ENCODE measurements around the gene KIN.

KIN gene

DNA sequence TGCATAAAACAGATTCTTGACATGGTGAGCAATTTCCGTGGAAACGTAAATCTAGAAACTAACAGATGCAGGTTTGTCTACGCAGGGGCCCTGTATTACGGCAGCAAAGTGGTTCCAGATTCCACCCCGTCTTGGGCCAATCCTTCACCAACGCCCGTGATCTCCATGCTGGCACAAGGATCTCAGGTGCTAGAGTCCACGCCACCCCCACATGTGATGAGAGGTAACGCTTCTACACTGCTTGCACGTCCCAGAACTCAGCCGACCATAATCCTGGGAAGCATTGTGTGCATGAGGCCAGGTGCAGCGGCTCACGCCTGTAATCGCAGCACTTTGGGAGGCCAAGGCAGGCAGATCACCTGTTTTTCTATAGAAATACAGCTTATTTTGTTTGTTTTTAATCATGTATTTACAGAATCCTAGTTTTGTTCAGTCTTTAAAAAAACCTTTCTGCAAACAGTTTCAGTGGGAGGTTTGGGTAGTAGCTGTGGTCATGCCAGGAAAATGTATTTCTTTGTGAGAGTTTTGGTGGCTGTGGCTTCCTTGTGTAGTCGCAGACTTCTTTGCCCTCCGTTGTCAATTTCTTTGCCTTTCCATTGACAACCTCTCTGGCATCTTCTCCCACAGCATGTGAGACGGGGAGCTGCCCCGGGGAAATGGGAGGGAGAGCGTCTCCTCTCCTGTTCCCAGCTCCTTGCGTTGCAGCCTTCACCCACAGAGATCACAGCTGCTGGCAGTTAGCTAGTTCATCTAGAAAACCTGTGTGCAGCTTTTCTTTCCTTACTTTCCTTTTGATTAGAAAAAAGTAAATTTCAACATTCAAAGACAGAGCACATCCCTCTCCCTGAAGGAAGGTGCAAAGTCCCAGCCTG is 49.0 kb downstream of the KIN start:
- no peak overlapping the region for H3K4me3 Mint-ChIP-seq
- TF ChIP-seq, protein P1, sequence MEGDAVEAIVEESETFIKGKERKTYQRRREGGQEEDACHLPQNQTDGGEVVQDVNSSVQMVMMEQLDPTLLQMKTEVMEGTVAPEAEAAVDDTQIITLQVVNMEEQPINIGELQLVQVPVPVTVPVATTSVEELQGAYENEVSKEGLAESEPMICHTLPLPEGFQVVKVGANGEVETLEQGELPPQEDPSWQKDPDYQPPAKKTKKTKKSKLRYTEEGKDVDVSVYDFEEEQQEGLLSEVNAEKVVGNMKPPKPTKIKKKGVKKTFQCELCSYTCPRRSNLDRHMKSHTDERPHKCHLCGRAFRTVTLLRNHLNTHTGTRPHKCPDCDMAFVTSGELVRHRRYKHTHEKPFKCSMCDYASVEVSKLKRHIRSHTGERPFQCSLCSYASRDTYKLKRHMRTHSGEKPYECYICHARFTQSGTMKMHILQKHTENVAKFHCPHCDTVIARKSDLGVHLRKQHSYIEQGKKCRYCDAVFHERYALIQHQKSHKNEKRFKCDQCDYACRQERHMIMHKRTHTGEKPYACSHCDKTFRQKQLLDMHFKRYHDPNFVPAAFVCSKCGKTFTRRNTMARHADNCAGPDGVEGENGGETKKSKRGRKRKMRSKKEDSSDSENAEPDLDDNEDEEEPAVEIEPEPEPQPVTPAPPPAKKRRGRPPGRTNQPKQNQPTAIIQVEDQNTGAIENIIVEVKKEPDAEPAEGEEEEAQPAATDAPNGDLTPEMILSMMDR (IDR thresholded peaks at IDR 0.05; ENCODE audit: unreplicated experiment in 3 of 3): no peak
- H3K4me1 Mint-ChIP-seq: no peaks in the 10 kb centered on the region
- H3K36me3 Mint-ChIP-seq (ENCODE audit: low read depth): no peaks in the 10 kb centered on the region
- no peaks in the 10 kb centered on the region for H3K9me3 Mint-ChIP-seq
- H3K27me3 Mint-ChIP-seq (ENCODE audit: low read depth): no peaks in the 10 kb centered on the region
- H3K27ac Mint-ChIP-seq: no peak overlapping the region

DNA sequence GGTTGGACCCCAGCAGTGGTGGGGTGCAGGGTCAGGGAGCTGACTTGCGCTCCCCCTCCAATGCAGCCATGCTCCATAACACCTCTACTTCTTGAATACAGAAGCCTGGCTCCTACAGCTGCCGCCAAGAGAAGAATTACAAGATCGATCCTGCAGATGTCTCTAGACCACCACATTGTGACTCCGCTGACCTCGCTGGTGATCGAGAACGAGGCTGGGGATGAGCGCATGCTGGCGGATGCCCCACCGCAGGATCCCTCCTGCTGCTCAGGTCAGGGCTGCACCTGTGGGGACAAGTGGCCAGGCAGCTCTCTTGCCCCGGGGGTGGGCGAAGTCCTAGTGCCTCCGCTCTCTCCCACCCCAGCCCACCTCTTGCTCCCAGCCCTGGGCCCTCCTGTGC is 53.0 kb downstream of the KIN start:
- Mint-ChIP-seq H3K4me1 (no peaks in the 10 kb centered on the region), H3K9me3 (peaks cover 6% of the 10 kb centered on the region), H3K36me3 (ENCODE audit: low read depth) (no peaks in the 10 kb centered on the region), H3K27ac (no peak overlapping the region), H3K27me3 (ENCODE audit: low read depth) (peaks cover 5% of the 10 kb centered on the region), H3K4me3 (no peak overlapping the region)
- TF ChIP-seq, protein P1 (IDR thresholded peaks at IDR 0.05; ENCODE audit: unreplicated experiment in 3 of 3): no peak

DNA sequence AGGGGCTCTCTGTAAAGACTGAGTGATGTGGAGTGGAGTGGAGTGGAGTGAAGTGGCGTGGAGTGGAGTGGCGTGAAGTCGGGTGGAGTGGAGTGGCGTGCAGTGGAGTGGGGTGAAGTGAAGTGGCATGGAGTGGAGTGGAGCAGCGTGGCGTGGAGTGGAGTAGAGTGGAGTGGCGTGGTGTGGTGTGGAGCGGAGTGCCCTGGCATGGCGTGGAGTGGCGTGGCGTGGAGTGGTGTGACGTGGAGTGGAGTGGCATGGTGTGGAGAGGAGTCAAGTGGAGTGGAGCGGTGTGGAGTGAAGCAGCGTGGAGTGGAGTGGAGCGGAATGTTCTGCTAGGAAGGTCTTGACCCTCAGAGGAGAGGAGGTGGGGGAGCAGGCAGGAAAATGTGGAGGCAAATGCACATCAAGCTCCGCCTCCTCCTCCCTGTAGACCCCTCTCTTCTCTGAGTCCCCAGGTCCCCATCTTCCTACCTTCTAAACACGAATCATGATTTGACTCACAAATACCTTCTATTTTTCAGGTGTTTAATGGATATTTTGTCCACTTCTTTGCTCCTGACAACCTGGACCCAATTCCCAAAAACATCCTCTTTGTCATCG is 64.8 kb downstream of the KIN start:
- no peak overlapping the region for H3K4me3 Mint-ChIP-seq
- no peaks in the 10 kb centered on the region for H3K36me3 Mint-ChIP-seq (ENCODE audit: low read depth)
- no peaks in the 10 kb centered on the region for H3K4me1 Mint-ChIP-seq
- H3K27ac Mint-ChIP-seq: no peak overlapping the region
- TF ChIP-seq, protein P1 (IDR thresholded peaks at IDR 0.05; ENCODE audit: unreplicated experiment in 3 of 3): no peak
- H3K9me3 Mint-ChIP-seq: no peaks in the 10 kb centered on the region
- peaks cover 23% of the 10 kb centered on the region for H3K27me3 Mint-ChIP-seq (ENCODE audit: low read depth)

DNA sequence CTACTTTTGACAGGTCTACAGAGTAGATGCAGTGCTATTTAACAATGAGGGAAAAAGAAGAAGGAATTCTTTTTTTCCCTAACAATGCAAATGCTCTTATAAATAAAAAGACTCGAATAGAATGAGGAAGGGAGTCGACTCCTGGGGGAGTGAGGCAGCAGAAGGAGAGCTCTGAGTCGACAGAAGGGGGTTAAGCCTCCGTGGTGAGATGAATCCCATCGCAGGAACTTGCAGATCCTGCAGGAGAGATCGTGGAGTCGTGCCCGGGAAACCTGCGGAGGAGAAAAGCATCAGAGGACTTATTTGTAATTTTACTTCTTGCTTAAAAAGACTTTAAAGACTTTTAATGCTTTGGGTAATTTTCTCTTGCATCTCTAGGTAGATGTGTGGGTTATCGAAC is 67.3 kb downstream of the KIN start:
- H3K9me3 Mint-ChIP-seq: no peaks in the 10 kb centered on the region
- no peak overlapping the region for H3K4me3 Mint-ChIP-seq
- H3K27me3 Mint-ChIP-seq (ENCODE audit: low read depth): peaks cover 23% of the 10 kb centered on the region
- no peaks in the 10 kb centered on the region for H3K4me1 Mint-ChIP-seq
- H3K27ac Mint-ChIP-seq: no peak overlapping the region
- H3K36me3 Mint-ChIP-seq (ENCODE audit: low read depth): no peaks in the 10 kb centered on the region
- TF ChIP-seq, protein P1 (IDR thresholded peaks at IDR 0.05; ENCODE audit: unreplicated experiment in 3 of 3): no peak

DNA sequence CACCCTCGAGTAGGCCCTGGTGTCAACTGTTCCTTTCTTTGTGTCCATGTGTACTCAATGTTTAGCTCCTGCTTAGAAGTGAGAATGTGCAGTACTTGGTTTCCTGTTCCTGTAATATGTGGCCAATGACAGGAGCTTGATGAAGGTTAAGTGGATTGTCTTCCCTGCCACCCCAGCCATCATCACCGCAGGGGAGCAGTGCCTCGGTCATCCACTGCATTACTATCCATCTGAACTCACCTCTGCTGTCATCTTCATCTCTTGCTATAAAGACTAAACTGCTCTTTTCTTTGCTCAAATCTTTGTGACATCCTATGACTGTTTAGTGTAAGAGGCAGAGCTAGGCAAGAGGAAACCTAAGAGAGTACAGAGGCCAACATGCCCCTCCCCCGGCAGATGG is 69.1 kb downstream of the KIN start:
- Mint-ChIP-seq H3K36me3 (ENCODE audit: low read depth) (no peaks in the 10 kb centered on the region), H3K4me3 (no peak overlapping the region), H3K27me3 (ENCODE audit: low read depth) (peaks cover 24% of the 10 kb centered on the region), H3K27ac (no peak overlapping the region), H3K9me3 (no peaks in the 10 kb centered on the region), H3K4me1 (no peaks in the 10 kb centered on the region)
- TF ChIP-seq, protein P1 (IDR thresholded peaks at IDR 0.05; ENCODE audit: unreplicated experiment in 3 of 3): no peak
